NOMO-1 treated with DMSO at 0.1 percent for 48 hours (cell line): Measurements from ENCODE around the gene CAT.

Experiments used
- DNase-seq: peaks from one replicate; lab custom pipeline; 2025; ENCODE audit not compliant: unreplicated experiment; lab: John Stamatoyannopoulos, UW

CAT gene

DNA sequence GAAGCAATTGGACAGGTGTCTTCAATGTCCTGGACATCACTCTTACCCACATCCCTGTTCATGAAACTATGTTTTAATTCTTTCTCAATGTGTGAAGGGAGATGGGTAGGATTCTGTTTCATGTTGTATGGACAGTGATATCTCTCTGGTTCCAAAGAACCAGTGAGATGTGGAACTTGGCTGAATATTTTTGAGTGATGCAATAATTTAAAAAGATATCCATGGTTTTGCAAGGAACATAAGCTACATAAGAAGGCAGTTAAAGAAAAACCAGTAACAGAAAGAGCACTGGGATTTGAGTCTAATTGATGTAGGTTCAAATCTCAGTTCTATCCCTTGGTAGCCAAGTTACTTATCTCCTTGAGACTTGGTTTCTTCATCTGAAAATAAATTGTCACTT, 82.5 kb downstream of the CAT start:
- no peak for DNase-seq
